Fibroblast of lung (primary cell): ENCODE data around the gene NR4A1. TPM values are rescaled to one million over a fixed set of nuclear protein-coding genes. Genes with fewer than 3 reads are reported as not detected.

Experiments
- DNase-seq, 2 donors: peaks; one replicate each; pipeline versions ENCODE4 v3.0.0 to v3.0.0-alpha.2; 2010; ENCODE audit warnings: low read depth in 2 of 2
- H2AFZ ChIP-seq: 2 replicates; pipeline ENCODE4 v1.5.1; 2012; ENCODE audit warnings: low read length, control low read depth, inconsistent platforms
- H3K27ac ChIP-seq: 2 replicates; pipeline ENCODE4 v1.5.1; 2011; ENCODE audit warnings: low read length, control low read depth; ENCODE audit not compliant: insufficient read depth
- H3K27me3 ChIP-seq: 2 replicates; pipeline ENCODE4 v1.5.1; 2011; ENCODE audit warnings: mild to moderate bottlenecking, low read length; ENCODE audit not compliant: control insufficient read depth, insufficient read depth
- H3K36me3 ChIP-seq: 2 replicates; pipeline ENCODE4 v1.5.1; 2011; ENCODE audit warnings: low read length; ENCODE audit not compliant: control insufficient read depth, insufficient read depth
- H3K4me1 ChIP-seq: 2 replicates; pipeline ENCODE4 v1.5.1; 2011; ENCODE audit warnings: low read length; ENCODE audit not compliant: control insufficient read depth, insufficient read depth; ENCODE audit errors: extremely low read depth
- H3K4me2 ChIP-seq: 2 replicates; pipeline ENCODE4 v1.5.1; 2011; ENCODE audit warnings: low read length, control low read depth; ENCODE audit not compliant: insufficient read depth; ENCODE audit errors: extremely low read depth
- H3K4me3 ChIP-seq, 4 experiments: fragments of 200-600 bp in 1 of 4; sonication (generic) in 1 of 4; replicated peaks in 1 of 4; 2 replicates each; pipeline ENCODE4 v1.5.1; 2011 to 2016; ENCODE audit warnings: low read length in 4 of 4, low read depth in 3 of 4, mild to moderate bottlenecking in 3 of 4, control low read depth in 2 of 4, inconsistent platforms in 1 of 4, mixed read lengths in 1 of 4; ENCODE audit not compliant: insufficient read depth in 1 of 4; ENCODE audit errors: control extremely low read depth in 1 of 4
- H3K79me2 ChIP-seq: 2 replicates; pipeline ENCODE4 v1.5.1; 2012; ENCODE audit warnings: mild to moderate bottlenecking, low read length, inconsistent platforms; ENCODE audit not compliant: control insufficient read depth, insufficient read depth
- H3K9ac ChIP-seq: 2 replicates; pipeline ENCODE4 v1.5.1; 2011; ENCODE audit warnings: mild to moderate bottlenecking, low read length, control low read depth; ENCODE audit not compliant: insufficient read depth
- H3K9me3 ChIP-seq: 2 replicates; pipeline ENCODE4 v1.5.1; 2012; ENCODE audit warnings: low read depth, low read length; ENCODE audit not compliant: control insufficient read depth, insufficient read depth
- H4K20me1 ChIP-seq: 2 replicates; pipeline ENCODE4 v1.5.1; 2011; ENCODE audit warnings: low read length; ENCODE audit not compliant: control insufficient read depth, insufficient read depth; ENCODE audit errors: extremely low read depth
- EZH2 ChIP-seq: IDR thresholded peaks from 2 replicates; pipeline ENCODE4 v1.5.1; 2012; ENCODE audit warnings: low read length, control low read depth, mild to moderate bottlenecking; ENCODE audit errors: missing control alignments
- polyA plus RNA-seq, 2 donors: library from polyadenylated mRNA; depleted of rRNA in 1 of 2; stranded (reverse) in 1 of 2; unstranded in 1 of 2; fragments of >200 nt; gene quantifications; 2 replicates each; pipeline ENCODE4 v1.2.1, GENCODE V29; 2011 to 2012; ENCODE audit warnings: missing spikeins in 1 of 2
- total RNA-seq: library from RNA; depleted of rRNA; stranded (reverse); fragments of >200 nt; gene quantifications from 2 replicates; pipeline ENCODE4 v1.2.1, GENCODE V29; 2014
- TF ChIP-seq, protein P1 (sequence below), 2 donors: IDR thresholded peaks in 1 of 2; conservative IDR thresholded peaks in 1 of 2; 1 replicate in 1 of 2; 2 replicates in 1 of 2; pipeline ENCODE4 v1.5.1; 2011 to 2012; ENCODE audit warnings: low read length in 2 of 2, control low read depth in 1 of 2, inconsistent platforms in 1 of 2, low read depth in 1 of 2, mild to moderate bottlenecking in 1 of 2

Gene NR4A1
- total and polyA plus RNA-seq, 2 donors (not counting 1 experiment from before 2014, with no cell fraction given), result 3.8 to 4.1 TPM

GRCh38 chr12:52044292-52044983 is 6.8 kb upstream of the NR4A1 start:
- no peaks in the 10 kb centered on the region for H3K27me3 ChIP-seq
- H3K27ac ChIP-seq, result peak overlapping the region; percentile 89
- no peak for TF ChIP-seq EZH2
- TF ChIP-seq, protein P1, sequence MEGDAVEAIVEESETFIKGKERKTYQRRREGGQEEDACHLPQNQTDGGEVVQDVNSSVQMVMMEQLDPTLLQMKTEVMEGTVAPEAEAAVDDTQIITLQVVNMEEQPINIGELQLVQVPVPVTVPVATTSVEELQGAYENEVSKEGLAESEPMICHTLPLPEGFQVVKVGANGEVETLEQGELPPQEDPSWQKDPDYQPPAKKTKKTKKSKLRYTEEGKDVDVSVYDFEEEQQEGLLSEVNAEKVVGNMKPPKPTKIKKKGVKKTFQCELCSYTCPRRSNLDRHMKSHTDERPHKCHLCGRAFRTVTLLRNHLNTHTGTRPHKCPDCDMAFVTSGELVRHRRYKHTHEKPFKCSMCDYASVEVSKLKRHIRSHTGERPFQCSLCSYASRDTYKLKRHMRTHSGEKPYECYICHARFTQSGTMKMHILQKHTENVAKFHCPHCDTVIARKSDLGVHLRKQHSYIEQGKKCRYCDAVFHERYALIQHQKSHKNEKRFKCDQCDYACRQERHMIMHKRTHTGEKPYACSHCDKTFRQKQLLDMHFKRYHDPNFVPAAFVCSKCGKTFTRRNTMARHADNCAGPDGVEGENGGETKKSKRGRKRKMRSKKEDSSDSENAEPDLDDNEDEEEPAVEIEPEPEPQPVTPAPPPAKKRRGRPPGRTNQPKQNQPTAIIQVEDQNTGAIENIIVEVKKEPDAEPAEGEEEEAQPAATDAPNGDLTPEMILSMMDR (conservative IDR thresholded peaks at IDR 0.05 in 1 of 2, IDR thresholded peaks at IDR 0.05 in 1 of 2; ENCODE audit: low read depth in 1 of 2, low read length in 2 of 2), result no peak
- no peaks in the 10 kb centered on the region for H3K9me3 ChIP-seq
- H3K4me2 ChIP-seq, result peak overlapping the region; percentile 65
- no peaks in the 10 kb centered on the region for H3K36me3 ChIP-seq
- peak overlapping the region; percentile 50 for H3K9ac ChIP-seq
- H2AFZ ChIP-seq, result no peak overlapping the region
- H3K79me2 ChIP-seq, result no peaks in the 10 kb centered on the region
- no peaks in the 10 kb centered on the region for H4K20me1 ChIP-seq
- peaks cover 14% of the 10 kb centered on the region for H3K4me1 ChIP-seq
- H3K4me3 ChIP-seq, result peak overlapping the region in 1 of 4 experiments; percentile 37
- DNase-seq, result peak; percentile 79 to 92

GRCh38 chr12:52045794-52046199 is 5.4 kb upstream of the NR4A1 start:
- no peaks in the 10 kb centered on the region for H4K20me1 ChIP-seq
- no peak overlapping the region for H3K4me2 ChIP-seq
- TF ChIP-seq EZH2, result no peak
- TF ChIP-seq, protein P1 (conservative IDR thresholded peaks at IDR 0.05 in 1 of 2, IDR thresholded peaks at IDR 0.05 in 1 of 2; ENCODE audit: low read depth in 1 of 2, low read length in 2 of 2), result no peak
- no peaks in the 10 kb centered on the region for H3K36me3 ChIP-seq
- H3K9me3 ChIP-seq, result no peaks in the 10 kb centered on the region
- H3K27ac ChIP-seq, result no peak overlapping the region
- H3K9ac ChIP-seq, result no peak overlapping the region
- no peak for DNase-seq
- no peak overlapping the region for H2AFZ ChIP-seq
- no peaks in the 10 kb centered on the region for H3K79me2 ChIP-seq
- H3K27me3 ChIP-seq, result no peaks in the 10 kb centered on the region
- no peak overlapping the region for H3K4me3 ChIP-seq
- peaks cover 22% of the 10 kb centered on the region for H3K4me1 ChIP-seq

DNA sequence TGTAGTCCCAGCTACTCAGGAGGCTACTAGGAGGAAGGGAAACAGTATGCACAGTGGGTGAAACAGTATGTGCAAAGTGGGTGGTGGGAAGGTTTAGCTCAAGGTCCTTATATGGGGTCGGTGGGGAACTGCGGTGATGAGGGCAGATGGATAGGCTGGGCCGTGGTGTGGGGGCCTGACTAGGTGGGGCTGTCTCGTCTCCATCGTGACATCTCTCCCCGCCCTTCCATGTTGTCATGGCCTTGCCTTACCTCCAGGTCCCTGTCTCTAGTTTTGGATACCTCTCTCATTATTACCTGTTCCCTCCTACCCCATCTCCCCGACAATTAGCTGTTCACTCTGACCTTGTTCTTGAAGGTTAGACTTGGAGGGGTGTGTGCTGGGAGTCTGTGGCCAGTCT is 4.4 kb upstream of the NR4A1 start:
- DNase-seq, result no peak
- no peaks in the 10 kb centered on the region for H3K79me2 ChIP-seq
- H2AFZ ChIP-seq, result no peak overlapping the region
- no peak overlapping the region for H3K27ac ChIP-seq
- H3K4me3 ChIP-seq, result no peak overlapping the region
- peaks cover 24% of the 10 kb centered on the region for H3K4me1 ChIP-seq
- no peaks in the 10 kb centered on the region for H3K27me3 ChIP-seq
- H3K9me3 ChIP-seq, result no peaks in the 10 kb centered on the region
- H3K4me2 ChIP-seq, result no peak overlapping the region
- H3K36me3 ChIP-seq, result no peaks in the 10 kb centered on the region
- no peaks in the 10 kb centered on the region for H4K20me1 ChIP-seq
- TF ChIP-seq, protein P1 (conservative IDR thresholded peaks at IDR 0.05 in 1 of 2, IDR thresholded peaks at IDR 0.05 in 1 of 2; ENCODE audit: low read depth in 1 of 2, low read length in 2 of 2), result no peak
- no peak for TF ChIP-seq EZH2
- H3K9ac ChIP-seq, result no peak overlapping the region
